Glutamatergic neuron (in vitro differentiated cells): ENCODE measurements around the gene JUN. TPM values are rescaled to one million over a fixed set of nuclear protein-coding genes. Genes with fewer than 3 reads are reported as not detected.

ENCODE experiments used
- DNase-seq: peaks from one replicate; pipeline ENCODE4 v3.0.0; 2022
- H3K27ac Mint-ChIP-seq: one replicate; pipeline ENCODE4 v1.8.0; 2020; ENCODE audit warnings: mild to moderate bottlenecking, mixed read lengths, inconsistent platforms; ENCODE audit not compliant: unreplicated experiment
- H3K27me3 Mint-ChIP-seq: one replicate; pipeline ENCODE4 v1.8.0; 2020; ENCODE audit warnings: mild to moderate bottlenecking, moderate library complexity, mixed read lengths, inconsistent platforms; ENCODE audit not compliant: unreplicated experiment
- H3K36me3 Mint-ChIP-seq: one replicate; pipeline ENCODE4 v1.8.0; 2020; ENCODE audit warnings: mild to moderate bottlenecking, mixed read lengths, inconsistent platforms; ENCODE audit not compliant: unreplicated experiment
- H3K4me1 Mint-ChIP-seq: one replicate; pipeline ENCODE4 v1.8.0; 2020; ENCODE audit warnings: mild to moderate bottlenecking, low read depth, mixed read lengths, inconsistent platforms; ENCODE audit not compliant: unreplicated experiment
- H3K4me3 Mint-ChIP-seq: one replicate; pipeline ENCODE4 v1.8.0; 2020; ENCODE audit warnings: mild to moderate bottlenecking, mixed read lengths, inconsistent platforms; ENCODE audit not compliant: unreplicated experiment
- H3K9me3 Mint-ChIP-seq: one replicate; pipeline ENCODE4 v1.8.0; 2020; ENCODE audit warnings: mild to moderate bottlenecking, moderate library complexity, mixed read lengths, inconsistent platforms; ENCODE audit not compliant: unreplicated experiment
- CTCF ChIP-seq: fragments of 200-600 bp; sonication (generic); IDR thresholded peaks from one replicate; pipeline ENCODE4 v1.5.0; 2021; ENCODE audit not compliant: partially characterized antibody, unreplicated experiment
- long read RNA-seq: library from polyadenylated mRNA; unstranded; transcript quantifications from one replicate; pipeline ENCODE4 v2.0.0, GENCODE V29; 2020; ENCODE audit not compliant: unreplicated experiment
- total RNA-seq: library from RNA; stranded (reverse); fragmentation: NEBNext Ultra II Directional; extraction: Animal tissue kit (Norgen Biotek cat#: 25700); gene quantifications from one replicate; pipeline ENCODE4 v1.2.1, GENCODE V29; 2021; ENCODE audit not compliant: unreplicated experiment

JUN gene
- 83.1 TPM for total RNA-seq
- long read RNA-seq, transcript JUN-201 (1 exons, 3,540 nt), result major isoform, 41 of 42 reads
- long read RNA-seq, partial matches to known transcripts, result 0 of 42 reads
- long read RNA-seq, other reads (novel, unspliced or antisense), result 1 of 42 reads

- peaks cover 20% of the 10 kb centered on the region for H3K9me3 Mint-ChIP-seq
- DNase-seq, result peak; percentile 98
- H3K36me3 Mint-ChIP-seq, result peaks cover 11% of the 10 kb centered on the region
- H3K27me3 Mint-ChIP-seq, result peaks cover 14% of the 10 kb centered on the region
- peak within 1 kb of the TSS; percentile 89 for H3K4me3 Mint-ChIP-seq
- no peak for TF ChIP-seq CTCF
- H3K27ac Mint-ChIP-seq, result peak within 1 kb of the TSS; percentile 99
- H3K4me1 Mint-ChIP-seq, result peaks cover 2% of the 10 kb centered on the region
Measured at GRCh38 chr1:58783993-58784757, at the start of gene JUN. TSS of gene JUN (minus strand) at chr1:58784047. CDS start at chr1:58783070, 977 bp downstream.

GRCh38 chr1:58833166-58833565 lies 49.3 kb upstream of the JUN start:
- peaks cover 6% of the 10 kb centered on the region for H3K36me3 Mint-ChIP-seq

GRCh38 chr1:58830291-58830690 lies 46.4 kb upstream of the JUN start:
- H3K4me3 Mint-ChIP-seq, result no peak overlapping the region
- H3K27ac Mint-ChIP-seq, result no peak overlapping the region
- H3K27me3 Mint-ChIP-seq, result no peaks in the 10 kb centered on the region
- peaks cover 6% of the 10 kb centered on the region for H3K9me3 Mint-ChIP-seq
- no peaks in the 10 kb centered on the region for H3K4me1 Mint-ChIP-seq
- peaks cover 27% of the 10 kb centered on the region for H3K36me3 Mint-ChIP-seq
- no peak for TF ChIP-seq CTCF
- no peak for DNase-seq

More at GRCh38 chr1:58833166-58833565, 49.3 kb upstream of the JUN start:
- no peak overlapping the region for H3K27ac Mint-ChIP-seq
- peaks cover 3% of the 10 kb centered on the region for H3K27me3 Mint-ChIP-seq
- no peaks in the 10 kb centered on the region for H3K4me1 Mint-ChIP-seq
- H3K9me3 Mint-ChIP-seq, result no peaks in the 10 kb centered on the region
- no peak overlapping the region for H3K4me3 Mint-ChIP-seq
- no peak for TF ChIP-seq CTCF
- no peak for DNase-seq

GRCh38 chr1:58829866-58830265 lies 46.0 kb upstream of the JUN start:
- H3K9me3 Mint-ChIP-seq, result peaks cover 6% of the 10 kb centered on the region
- no peak for TF ChIP-seq CTCF
- H3K36me3 Mint-ChIP-seq, result peaks cover 27% of the 10 kb centered on the region
- no peaks in the 10 kb centered on the region for H3K4me1 Mint-ChIP-seq
- DNase-seq, result no peak
- no peak overlapping the region for H3K27ac Mint-ChIP-seq
- H3K27me3 Mint-ChIP-seq, result no peaks in the 10 kb centered on the region
- H3K4me3 Mint-ChIP-seq, result no peak overlapping the region

- Mint-ChIP-seq H3K27me3 (no peaks in the 10 kb centered on the region), H3K9me3 (peaks cover 6% of the 10 kb centered on the region), H3K4me1 (no peaks in the 10 kb centered on the region), H3K4me3 (no peak overlapping the region), H3K36me3 (peaks cover 27% of the 10 kb centered on the region), H3K27ac (no peak overlapping the region)
- TF ChIP-seq CTCF, result no peak
- no peak for DNase-seq
Measured at GRCh38 chr1:58827298-58827697, 43.5 kb upstream of the JUN start.
